GM04503 (cell line): Measurements from ENCODE around the gene MAGI1.

Source experiments
- DNase-seq: peaks from one replicate; pipeline ENCODE4 v3.0.0-alpha.2; 2012; ENCODE audit warnings: low read depth

MAGI1 gene

GRCh38 chr3:65833761-65834505, 204.8 kb downstream of the MAGI1 start:
- DNase-seq = peak; percentile 25

GRCh38 chr3:65831733-65832425, 206.8 kb downstream of the MAGI1 start:
- DNase-seq = peak; percentile 70

- DNase-seq = no peak
Measured at GRCh38 chr3:65830948-65831732, 207.6 kb downstream of the MAGI1 start.

- DNase-seq = no peak
Measured at GRCh38 chr3:65829228-65829627, 209.5 kb downstream of the MAGI1 start.

- no peak for DNase-seq
Measured at GRCh38 chr3:65828706-65829105, 210.0 kb downstream of the MAGI1 start.

- no peak for DNase-seq
Measured at GRCh38 chr3:65827076-65827475, 211.6 kb downstream of the MAGI1 start.

- DNase-seq = no peak
Measured at GRCh38 chr3:65824166-65824565, 214.6 kb downstream of the MAGI1 start.

- no peak for DNase-seq
Measured at GRCh38 chr3:65820600-65820999, 218.1 kb downstream of the MAGI1 start.

- DNase-seq = no peak
Measured at GRCh38 chr3:65819896-65820295, 218.8 kb downstream of the MAGI1 start.

- no peak for DNase-seq
Measured at GRCh38 chr3:65817553-65818126, 221.1 kb downstream of the MAGI1 start.

GRCh38 chr3:65816208-65816607, 222.5 kb downstream of the MAGI1 start:
- DNase-seq = no peak

- no peak for DNase-seq
Measured at GRCh38 chr3:65814845-65815578, 223.7 kb downstream of the MAGI1 start.

- no peak for DNase-seq
Measured at GRCh38 chr3:65811892-65812291, 226.8 kb downstream of the MAGI1 start.

GRCh38 chr3:65811086-65811761, 227.5 kb downstream of the MAGI1 start:
- no peak for DNase-seq

- DNase-seq = no peak
Measured at GRCh38 chr3:65810302-65810701, 228.4 kb downstream of the MAGI1 start.

GRCh38 chr3:65809641-65810150, 229.0 kb downstream of the MAGI1 start:
- no peak for DNase-seq

- DNase-seq = no peak
Measured at GRCh38 chr3:65808824-65809223, 229.9 kb downstream of the MAGI1 start.

GRCh38 chr3:65808407-65808806, 230.3 kb downstream of the MAGI1 start:
- DNase-seq = no peak

- no peak for DNase-seq
Measured at GRCh38 chr3:65807225-65807624, 231.5 kb downstream of the MAGI1 start.

- no peak for DNase-seq
Measured at GRCh38 chr3:65806600-65806999, 232.1 kb downstream of the MAGI1 start.

- no peak for DNase-seq
Measured at GRCh38 chr3:65796676-65797075, 242.0 kb downstream of the MAGI1 start.
